ENCODE results near the gene MIPOL1.

GRCh38 chr14:37376944-37377609, 179.3 kb downstream of the MIPOL1 start:
- TF ChIP-seq EZH2 (IDR thresholded peaks at IDR 0.05; ENCODE audit: low read depth) (no peak), CTCF (conservative IDR thresholded peaks at IDR 0.05) (no peak)
